GM21381 (cell line): ENCODE results near the gene RASSF3.
"Not testable (repeated sequence)": the region's sequence is repeated elsewhere in the genome, so short reads cannot be mapped to it uniquely, and the experiment has no call there.

ENCODE experiments used
- ATAC-seq: cut with Tn5 transposase; IDR thresholded peaks from one replicate; pipeline ENCODE4 v1.9.1; 2021; ENCODE audit warnings: mild to moderate bottlenecking, moderate library complexity; ENCODE audit not compliant: unreplicated experiment

The RASSF3 gene

GRCh38 chr12:64595863-64596793, 14.2 kb upstream of the RASSF3 start:
- ATAC-seq: no peak

GRCh38 chr12:64598831-64599230, 11.5 kb upstream of the RASSF3 start:
- no peak for ATAC-seq

- ATAC-seq: no peak
Measured at GRCh38 chr12:64600164-64600561, 10.1 kb upstream of the RASSF3 start.

GRCh38 chr12:64603183-64603841, 7.0 kb upstream of the RASSF3 start:
- ATAC-seq: no peak

- peak; percentile 20 for ATAC-seq
Measured at GRCh38 chr12:64608901-64609535, 1.3 kb upstream of the RASSF3 start.

- no peak for ATAC-seq
Measured at GRCh38 chr12:64609536-64610078, 688 bp upstream of the RASSF3 start.

GRCh38 chr12:64610660-64611340, 505 bp downstream of the RASSF3 start:
- peak; percentile 44 for ATAC-seq

GRCh38 chr12:64611341-64612284, 1.3 kb downstream of the RASSF3 start:
- ATAC-seq: no peak

GRCh38 chr12:64612843-64613242, 2.5 kb downstream of the RASSF3 start:
- ATAC-seq: no peak

GRCh38 chr12:64613775-64614398, 3.6 kb downstream of the RASSF3 start:
- ATAC-seq: not testable (repeated sequence)

GRCh38 chr12:64616201-64616600, 5.9 kb downstream of the RASSF3 start:
- ATAC-seq: no peak

- ATAC-seq: peak; percentile 41
Measured at GRCh38 chr12:64618953-64619590, 8.8 kb downstream of the RASSF3 start.

GRCh38 chr12:64621257-64621942, 11.1 kb downstream of the RASSF3 start:
- peak; percentile 69 for ATAC-seq

- ATAC-seq: no peak
Measured at GRCh38 chr12:64624035-64624434, 13.7 kb downstream of the RASSF3 start.

- peak; percentile 52 for ATAC-seq
Measured at GRCh38 chr12:64625243-64626077, 15.2 kb downstream of the RASSF3 start.

- not testable (repeated sequence) for ATAC-seq
Measured at GRCh38 chr12:64626588-64626987, 16.3 kb downstream of the RASSF3 start.

- no peak for ATAC-seq
Measured at GRCh38 chr12:64627771-64628170, 17.5 kb downstream of the RASSF3 start.
